GM12872 (cell line): Measurements from ENCODE around the gene CTXN1.

Experiments used
- CTCF ChIP-seq: IDR thresholded peaks from 3 replicates; pipeline ENCODE4 v1.5.1; 2011; ENCODE audit warnings: low read depth, mild to moderate bottlenecking, low read length, moderate library complexity; ENCODE audit not compliant: insufficient read depth

Gene CTXN1

GRCh38 chr19:7921302-7921966 is 4.5 kb downstream of the CTXN1 start:
- no peak for TF ChIP-seq CTCF

GRCh38 chr19:7920519-7921301 is 5.2 kb downstream of the CTXN1 start:
- no peak for TF ChIP-seq CTCF

- TF ChIP-seq CTCF: no peak
Measured at GRCh38 chr19:7919610-7920518, 6.1 kb downstream of the CTXN1 start, which contains the start of gene SNAPC2. SNAPC2 (plus strand) TSS chr19:7920338; CDS start chr19:7920367, 29 bp downstream.

- no peak for TF ChIP-seq CTCF
Measured at GRCh38 chr19:7918615-7919421, 7.1 kb downstream of the CTXN1 start.

GRCh38 chr19:7917267-7918061 is 8.5 kb downstream of the CTXN1 start:
- peak; percentile 68 for TF ChIP-seq CTCF

- TF ChIP-seq CTCF: no peak
Measured at GRCh38 chr19:7916955-7917266, 9.0 kb downstream of the CTXN1 start.
